BLaER1 (cell line): ENCODE data around the gene PICK1.

Experiments used
- H3K27ac ChIP-seq: shearing (Covaris generic); formaldehyde crosslinking; 2 replicates; pipeline ENCODE4 v1.8.1; 2022
- H3K27me3 ChIP-seq: shearing (Covaris generic); formaldehyde crosslinking; 2 replicates; pipeline ENCODE4 v1.8.1; 2022
- H3K36me3 ChIP-seq: shearing (Covaris generic); formaldehyde crosslinking; 2 replicates; pipeline ENCODE4 v1.8.1; 2022
- H3K4me1 ChIP-seq: shearing (Covaris generic); formaldehyde crosslinking; 2 replicates; pipeline ENCODE4 v1.8.1; 2022
- H3K4me2 ChIP-seq: shearing (Covaris generic); formaldehyde crosslinking; 2 replicates; pipeline ENCODE4 v1.8.1; 2022
- H3K4me3 ChIP-seq: shearing (Covaris generic); formaldehyde crosslinking; 2 replicates; pipeline ENCODE4 v1.8.1; 2022
- H3K9ac ChIP-seq: shearing (Covaris generic); formaldehyde crosslinking; 2 replicates; pipeline ENCODE4 v1.8.1; 2022
- H3K9me3 ChIP-seq: shearing (Covaris generic); formaldehyde crosslinking; 2 replicates; pipeline ENCODE4 v1.8.1; 2022
- H4K20me1 ChIP-seq: shearing (Covaris generic); formaldehyde crosslinking; 2 replicates; pipeline ENCODE4 v1.8.1; 2022
- Cebpa-rat ChIP-seq: shearing (Covaris generic); IDR thresholded peaks from 2 replicates; pipeline ENCODE4 v1.8.1; 2022

Gene PICK1

GRCh38 chr22:38081636-38081940, 24.4 kb downstream of the PICK1 start:
- Histone ChIP-seq H3K27me3 (peaks cover 49% of the 10 kb centered on the region), H3K4me2 (peak overlapping the region; percentile 61), H3K9me3 (no peaks in the 10 kb centered on the region), H3K4me1 (peaks cover 60% of the 10 kb centered on the region), H3K36me3 (no peaks in the 10 kb centered on the region), H4K20me1 (peaks cover 8% of the 10 kb centered on the region; the same call in 1 of the 2 replicates), H3K4me3 (peak overlapping the region; percentile 39), H3K27ac (no peak overlapping the region), H3K9ac (no peak overlapping the region)
- TF ChIP-seq Cebpa-rat = no peak

- Histone ChIP-seq H3K9me3 (no peaks in the 10 kb centered on the region), H3K36me3 (no peaks in the 10 kb centered on the region), H3K27ac (no peak overlapping the region), H3K4me2 (peak overlapping the region; percentile 61), H3K4me3 (peak overlapping the region; percentile 39; the same call in 1 of the 2 replicates), H3K9ac (no peak overlapping the region), H4K20me1 (peaks cover 8% of the 10 kb centered on the region; the same call in 1 of the 2 replicates), H3K27me3 (peaks cover 49% of the 10 kb centered on the region), H3K4me1 (peaks cover 54% of the 10 kb centered on the region)
- no peak for TF ChIP-seq Cebpa-rat
Measured at GRCh38 chr22:38081941-38082828, 25.0 kb downstream of the PICK1 start.

- no peaks in the 10 kb centered on the region for H3K9me3 ChIP-seq
- H4K20me1 ChIP-seq = peaks cover 8% of the 10 kb centered on the region; the same call in 1 of the 2 replicates
- H3K27ac ChIP-seq = no peak overlapping the region
- no peak overlapping the region for H3K9ac ChIP-seq
- no peaks in the 10 kb centered on the region for H3K36me3 ChIP-seq
- no peak for TF ChIP-seq Cebpa-rat
- peaks cover 44% of the 10 kb centered on the region for H3K4me1 ChIP-seq
- H3K4me3 ChIP-seq = no peak overlapping the region
- peaks cover 49% of the 10 kb centered on the region for H3K27me3 ChIP-seq
- H3K4me2 ChIP-seq = peak overlapping the region; percentile 61
Measured at GRCh38 chr22:38082986-38083710, 25.9 kb downstream of the PICK1 start.

GRCh38 chr22:38083931-38084631, 26.9 kb downstream of the PICK1 start, which contains the start of gene SLC16A8:
SLC16A8 (minus strand) TSS chr22:38084184; CDS start chr22:38082873, 1,311 bp downstream.
- no peak within 1 kb of the TSS for H3K27ac ChIP-seq
- no peak for TF ChIP-seq Cebpa-rat
- peaks cover 8% of the 10 kb centered on the region; the same call in 1 of the 2 replicates for H4K20me1 ChIP-seq
- H3K9me3 ChIP-seq = no peaks in the 10 kb centered on the region
- peak within 1 kb of the TSS; percentile 61 for H3K4me2 ChIP-seq
- no peak within 1 kb of the TSS for H3K9ac ChIP-seq
- H3K36me3 ChIP-seq = no peaks in the 10 kb centered on the region
- H3K4me1 ChIP-seq = peaks cover 35% of the 10 kb centered on the region
- H3K27me3 ChIP-seq = peaks cover 49% of the 10 kb centered on the region
- H3K4me3 ChIP-seq = no peak within 1 kb of the TSS

GRCh38 chr22:38085056-38085455, 27.9 kb downstream of the PICK1 start:
- Histone ChIP-seq H3K4me2 (no peak overlapping the region), H3K27ac (no peak overlapping the region), H3K36me3 (no peaks in the 10 kb centered on the region), H3K4me3 (no peak overlapping the region), H3K9me3 (no peaks in the 10 kb centered on the region), H3K9ac (no peak overlapping the region), H3K4me1 (peaks cover 29% of the 10 kb centered on the region), H3K27me3 (peaks cover 40% of the 10 kb centered on the region), H4K20me1 (peaks cover 8% of the 10 kb centered on the region; the same call in 1 of the 2 replicates)
- no peak for TF ChIP-seq Cebpa-rat

- Histone ChIP-seq H4K20me1 (peaks cover 8% of the 10 kb centered on the region; the same call in 1 of the 2 replicates), H3K27me3 (peaks cover 36% of the 10 kb centered on the region), H3K4me3 (no peak overlapping the region), H3K27ac (no peak overlapping the region), H3K4me2 (no peak overlapping the region), H3K9ac (no peak overlapping the region), H3K9me3 (no peaks in the 10 kb centered on the region), H3K4me1 (peaks cover 27% of the 10 kb centered on the region), H3K36me3 (no peaks in the 10 kb centered on the region)
- no peak for TF ChIP-seq Cebpa-rat
Measured at GRCh38 chr22:38085501-38085900, 28.3 kb downstream of the PICK1 start.

- Histone ChIP-seq H3K27ac (no peak overlapping the region), H3K4me3 (no peak overlapping the region), H3K36me3 (no peaks in the 10 kb centered on the region), H3K9me3 (no peaks in the 10 kb centered on the region), H3K4me1 (peaks cover 20% of the 10 kb centered on the region), H3K27me3 (peaks cover 28% of the 10 kb centered on the region), H4K20me1 (peaks cover 8% of the 10 kb centered on the region; the same call in 1 of the 2 replicates), H3K4me2 (no peak overlapping the region), H3K9ac (no peak overlapping the region)
- TF ChIP-seq Cebpa-rat = no peak
Measured at GRCh38 chr22:38086001-38086845, 29.0 kb downstream of the PICK1 start.

- H3K9me3 ChIP-seq = no peaks in the 10 kb centered on the region
- H3K4me2 ChIP-seq = no peak overlapping the region
- peaks cover 13% of the 10 kb centered on the region for H3K4me1 ChIP-seq
- H3K27me3 ChIP-seq = peaks cover 21% of the 10 kb centered on the region
- H3K27ac ChIP-seq = no peak overlapping the region
- H3K36me3 ChIP-seq = no peaks in the 10 kb centered on the region
- no peak overlapping the region for H3K9ac ChIP-seq
- H4K20me1 ChIP-seq = peaks cover 2% of the 10 kb centered on the region; the same call in 1 of the 2 replicates
- no peak overlapping the region for H3K4me3 ChIP-seq
- TF ChIP-seq Cebpa-rat = no peak
Measured at GRCh38 chr22:38086942-38087341, 29.7 kb downstream of the PICK1 start.

GRCh38 chr22:38087855-38088254, 30.7 kb downstream of the PICK1 start:
- Histone ChIP-seq H3K9ac (no peak overlapping the region), H4K20me1 (no peaks in the 10 kb centered on the region), H3K4me2 (no peak overlapping the region), H3K9me3 (no peaks in the 10 kb centered on the region), H3K36me3 (no peaks in the 10 kb centered on the region), H3K4me3 (no peak overlapping the region), H3K27ac (no peak overlapping the region), H3K27me3 (peaks cover 12% of the 10 kb centered on the region), H3K4me1 (0 out of 2 replicates have a peak, but pooled peaks cover 4% of the 10 kb centered on the region)
- TF ChIP-seq Cebpa-rat = no peak
